Measurements from ENCODE around the gene OCRL.

OCRL gene

GRCh38 chrX:129629837-129630236, 89.8 kb downstream of the OCRL start:
- no peak overlapping the region for H2BK15ac ChIP-seq (ENCODE audit: low read length)
- H2BK12ac ChIP-seq (ENCODE audit: low read length), result no peak overlapping the region
- no peak overlapping the region for H3K14ac ChIP-seq (ENCODE audit: low read length)
- no peak overlapping the region for H3K4ac ChIP-seq (ENCODE audit: low read length)
- peak overlapping the region; percentile 70 for H2AFZ ChIP-seq (ENCODE audit: low read length)
- H3K79me1 ChIP-seq (ENCODE audit: low read depth, low read length), result no peaks in the 10 kb centered on the region
- no peak overlapping the region for H3K4me2 ChIP-seq (ENCODE audit: insufficient read depth, low read length, poor library complexity, severe bottlenecking)
- H3K4me3 ChIP-seq (ENCODE audit: low read length in 2 of 2), result no peak overlapping the region
- no peak overlapping the region for H3K23ac ChIP-seq (ENCODE audit: low read depth, low read length, poor library complexity)
- no peaks in the 10 kb centered on the region for H3K27me3 ChIP-seq (ENCODE audit: control insufficient read depth in 3 of 3, insufficient read depth in 3 of 3, low read depth in 1 of 3, low read length in 3 of 3)
- no peak overlapping the region for H4K8ac ChIP-seq (ENCODE audit: low read depth, low read length)
- WGBS, 2 donors (ENCODE audit: extremely low coverage in 2 of 2, insufficient read length in 2 of 2, insufficient replicate concordance in 1 of 2), result no CpG with 5 or more reads among the region's 7 CpGs
- no peak overlapping the region for H3K18ac ChIP-seq (ENCODE audit: low read length)
- H4K91ac ChIP-seq (ENCODE audit: low read depth, low read length, poor library complexity), result no peak overlapping the region
- H3K9me3 ChIP-seq (replicated peaks in 1 of 2; ENCODE audit: control insufficient read depth in 2 of 2, insufficient read depth in 1 of 2, low read depth in 1 of 2, low read length in 2 of 2), result no peaks in the 10 kb centered on the region
- no peak overlapping the region for H2BK5ac ChIP-seq (ENCODE audit: low read length)
- H3K36me3 ChIP-seq (replicated peaks in 1 of 2; ENCODE audit: control insufficient read depth in 2 of 2, insufficient read depth in 2 of 2, low read length in 2 of 2), result no peaks in the 10 kb centered on the region
- H3K9ac ChIP-seq (ENCODE audit: low read depth, low read length, poor library complexity), result no peak overlapping the region
- no peak overlapping the region for H2AK5ac ChIP-seq (ENCODE audit: low read depth, low read length)
- H2BK120ac ChIP-seq (ENCODE audit: low read depth, low read length), result peak overlapping the region; percentile 47
- H3K4me1 ChIP-seq (ENCODE audit: control insufficient read depth in 2 of 2, insufficient read depth in 1 of 2, low read depth in 1 of 2, low read length in 2 of 2), result peaks cover 4 to 11% of the 10 kb centered on the region in 2 donors
- DNase-seq (ENCODE audit: low spot score), result no peak
- H3K27ac ChIP-seq (replicated peaks; ENCODE audit: low read length), result no peak overlapping the region

GRCh38 chrX:129631849-129632248, 91.8 kb downstream of the OCRL start:
- Histone ChIP-seq H3K27me3 (ENCODE audit: control insufficient read depth in 3 of 3, insufficient read depth in 3 of 3, low read depth in 1 of 3, low read length in 3 of 3) (no peaks in the 10 kb centered on the region), H2BK12ac (ENCODE audit: low read length) (no peak overlapping the region)

GRCh38 chrX:129632443-129632842, 92.4 kb downstream of the OCRL start:
- no peaks in the 10 kb centered on the region for H3K79me1 ChIP-seq (ENCODE audit: low read depth, low read length)
- H4K8ac ChIP-seq (ENCODE audit: low read depth, low read length), result no peak overlapping the region
- WGBS, 2 donors (ENCODE audit: extremely low coverage in 2 of 2, insufficient read length in 2 of 2, insufficient replicate concordance in 1 of 2), result no CpG with 5 or more reads among the region's 7 CpGs
- no peak overlapping the region for H3K9ac ChIP-seq (ENCODE audit: low read depth, low read length, poor library complexity)
- no peak overlapping the region for H3K27ac ChIP-seq (replicated peaks; ENCODE audit: low read length)
- no peaks in the 10 kb centered on the region for H3K36me3 ChIP-seq (replicated peaks in 1 of 2; ENCODE audit: control insufficient read depth in 2 of 2, insufficient read depth in 2 of 2, low read length in 2 of 2)
- no peak overlapping the region for H2BK120ac ChIP-seq (ENCODE audit: low read depth, low read length)
- no peak overlapping the region for H3K23ac ChIP-seq (ENCODE audit: low read depth, low read length, poor library complexity)
- no peaks in the 10 kb centered on the region for H3K9me3 ChIP-seq (replicated peaks in 1 of 2; ENCODE audit: control insufficient read depth in 2 of 2, insufficient read depth in 1 of 2, low read depth in 1 of 2, low read length in 2 of 2)
- H3K4ac ChIP-seq (ENCODE audit: low read length), result no peak overlapping the region
- no peak overlapping the region for H3K18ac ChIP-seq (ENCODE audit: low read length)
- no peak overlapping the region for H2BK15ac ChIP-seq (ENCODE audit: low read length)
- no peak overlapping the region for H4K91ac ChIP-seq (ENCODE audit: low read depth, low read length, poor library complexity)
- H3K27me3 ChIP-seq (ENCODE audit: control insufficient read depth in 3 of 3, insufficient read depth in 3 of 3, low read depth in 1 of 3, low read length in 3 of 3), result no peaks in the 10 kb centered on the region
- no peak overlapping the region for H2AFZ ChIP-seq (ENCODE audit: low read length)
- DNase-seq (ENCODE audit: low spot score), result no peak
- H3K4me2 ChIP-seq (ENCODE audit: insufficient read depth, low read length, poor library complexity, severe bottlenecking), result no peak overlapping the region
- no peak overlapping the region for H2BK5ac ChIP-seq (ENCODE audit: low read length)
- no peak overlapping the region for H3K4me3 ChIP-seq (ENCODE audit: low read length in 2 of 2)
- no peak overlapping the region for H2BK12ac ChIP-seq (ENCODE audit: low read length)
- no peak overlapping the region for H2AK5ac ChIP-seq (ENCODE audit: low read depth, low read length)
- peaks cover 4 to 22% of the 10 kb centered on the region in 2 donors for H3K4me1 ChIP-seq (ENCODE audit: control insufficient read depth in 2 of 2, insufficient read depth in 1 of 2, low read depth in 1 of 2, low read length in 2 of 2)
- no peak overlapping the region for H3K14ac ChIP-seq (ENCODE audit: low read length)

More at GRCh38 chrX:129631849-129632248, 91.8 kb downstream of the OCRL start:
- H3K4me3 ChIP-seq (ENCODE audit: low read length in 2 of 2), result no peak overlapping the region
- H3K27ac ChIP-seq (replicated peaks; ENCODE audit: low read length), result no peak overlapping the region
- no peak overlapping the region for H2BK5ac ChIP-seq (ENCODE audit: low read length)
- no peaks in the 10 kb centered on the region for H3K9me3 ChIP-seq (replicated peaks in 1 of 2; ENCODE audit: control insufficient read depth in 2 of 2, insufficient read depth in 1 of 2, low read depth in 1 of 2, low read length in 2 of 2)
- no peaks in the 10 kb centered on the region for H3K79me1 ChIP-seq (ENCODE audit: low read depth, low read length)
- H4K91ac ChIP-seq (ENCODE audit: low read depth, low read length, poor library complexity), result no peak overlapping the region
- peaks cover 4 to 18% of the 10 kb centered on the region in 2 donors for H3K4me1 ChIP-seq (ENCODE audit: control insufficient read depth in 2 of 2, insufficient read depth in 1 of 2, low read depth in 1 of 2, low read length in 2 of 2)
- no peak overlapping the region for H2BK120ac ChIP-seq (ENCODE audit: low read depth, low read length)
- H3K36me3 ChIP-seq (replicated peaks in 1 of 2; ENCODE audit: control insufficient read depth in 2 of 2, insufficient read depth in 2 of 2, low read length in 2 of 2), result no peaks in the 10 kb centered on the region
- no peak overlapping the region for H3K23ac ChIP-seq (ENCODE audit: low read depth, low read length, poor library complexity)
- no peak overlapping the region for H4K8ac ChIP-seq (ENCODE audit: low read depth, low read length)
- H3K4ac ChIP-seq (ENCODE audit: low read length), result no peak overlapping the region
- no peak overlapping the region for H3K14ac ChIP-seq (ENCODE audit: low read length)
- WGBS, 2 donors (ENCODE audit: extremely low coverage in 2 of 2, insufficient read length in 2 of 2, insufficient replicate concordance in 1 of 2), result no CpG with 5 or more reads among the region's 5 CpGs
- no peak overlapping the region for H3K18ac ChIP-seq (ENCODE audit: low read length)
- H3K4me2 ChIP-seq (ENCODE audit: insufficient read depth, low read length, poor library complexity, severe bottlenecking), result no peak overlapping the region
- H3K9ac ChIP-seq (ENCODE audit: low read depth, low read length, poor library complexity), result no peak overlapping the region
- DNase-seq (ENCODE audit: low spot score), result no peak
- no peak overlapping the region for H2AK5ac ChIP-seq (ENCODE audit: low read depth, low read length)
- no peak overlapping the region for H2BK15ac ChIP-seq (ENCODE audit: low read length)
- H2AFZ ChIP-seq (ENCODE audit: low read length), result no peak overlapping the region

GRCh38 chrX:129634541-129634940, 94.5 kb downstream of the OCRL start:
- Histone ChIP-seq H2BK15ac (ENCODE audit: low read length) (no peak overlapping the region), H3K9ac (ENCODE audit: low read depth, low read length, poor library complexity) (no peak overlapping the region), H3K23ac (ENCODE audit: low read depth, low read length, poor library complexity) (no peak overlapping the region), H3K4me2 (ENCODE audit: insufficient read depth, low read length, poor library complexity, severe bottlenecking) (no peak overlapping the region), H2BK5ac (ENCODE audit: low read length) (no peak overlapping the region), H3K4ac (ENCODE audit: low read length) (no peak overlapping the region), H2AK5ac (ENCODE audit: low read depth, low read length) (no peak overlapping the region), H4K91ac (ENCODE audit: low read depth, low read length, poor library complexity) (no peak overlapping the region), H3K4me3 (ENCODE audit: low read length in 2 of 2) (no peak overlapping the region), H3K9me3 (replicated peaks in 1 of 2; ENCODE audit: control insufficient read depth in 2 of 2, insufficient read depth in 1 of 2, low read depth in 1 of 2, low read length in 2 of 2) (no peaks in the 10 kb centered on the region), H2BK120ac (ENCODE audit: low read depth, low read length) (no peak overlapping the region), H3K79me1 (ENCODE audit: low read depth, low read length) (no peaks in the 10 kb centered on the region), H2AFZ (ENCODE audit: low read length) (peak overlapping the region; percentile 14), H4K8ac (ENCODE audit: low read depth, low read length) (no peak overlapping the region), H3K4me1 (ENCODE audit: control insufficient read depth in 2 of 2, insufficient read depth in 1 of 2, low read depth in 1 of 2, low read length in 2 of 2) (peaks cover 7 to 21% of the 10 kb centered on the region in 2 donors), H3K36me3 (replicated peaks in 1 of 2; ENCODE audit: control insufficient read depth in 2 of 2, insufficient read depth in 2 of 2, low read length in 2 of 2) (no peaks in the 10 kb centered on the region), H3K14ac (ENCODE audit: low read length) (no peak overlapping the region), H3K18ac (ENCODE audit: low read length) (no peak overlapping the region), H3K27ac (replicated peaks; ENCODE audit: low read length) (no peak overlapping the region), H3K27me3 (ENCODE audit: control insufficient read depth in 3 of 3, insufficient read depth in 3 of 3, low read depth in 1 of 3, low read length in 3 of 3) (no peaks in the 10 kb centered on the region), H2BK12ac (ENCODE audit: low read length) (no peak overlapping the region)
- no peak for DNase-seq (ENCODE audit: low spot score)
- no CpG with 5 or more reads among the region's 7 CpGs for WGBS, 2 donors (ENCODE audit: extremely low coverage in 2 of 2, insufficient read length in 2 of 2, insufficient replicate concordance in 1 of 2)
